ENCODE measurements around the gene SRD5A1.

DNA sequence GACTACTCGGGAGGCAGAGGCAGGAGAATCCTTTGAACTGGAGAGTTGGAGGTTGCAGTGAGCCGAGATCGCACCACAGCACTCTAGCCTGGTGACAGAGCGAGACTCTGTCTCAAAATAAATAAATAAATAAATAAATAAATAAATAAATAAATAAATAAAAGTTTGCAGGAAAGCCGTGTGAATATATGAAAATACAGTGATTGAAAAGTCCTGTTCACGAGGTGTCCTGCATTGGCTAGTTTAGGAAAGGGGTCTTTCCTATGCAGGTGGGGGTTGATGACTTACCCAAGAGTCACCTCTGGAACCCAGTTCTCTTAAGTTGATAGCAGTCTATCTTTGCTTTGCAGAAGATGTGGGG, 87.3 kb downstream of the SRD5A1 start:
- TF ChIP-seq GATA3 (IDR thresholded peaks at IDR 0.05; ENCODE audit: low read depth, low read length) (no peak), GATA2 (IDR thresholded peaks at IDR 0.05; ENCODE audit: low read depth, low read length) (no peak)

Data from SH-SY5Y (cell line).